GM23338 (cell line): ENCODE measurements around the gene RPS2. TPM values are rescaled to one million over a fixed set of nuclear protein-coding genes. Genes with fewer than 3 reads are reported as not detected.

ENCODE experiments used
- ATAC-seq: fragments of 200-7000 bp; cut with Tn5 transposase; 3 replicates; pipeline ENCODE4 v1.9.1; 2020
- DNase-seq: peaks from one replicate; pipeline ENCODE4 v3.0.0-alpha.2; 2015; ENCODE audit warnings: low spot score
- H2AFZ ChIP-seq: fragments of 200-600 bp; sonication (generic); 2 replicates; pipeline ENCODE4 v1.8.0; 2016; ENCODE audit warnings: antibody characterized with exemption, mild to moderate bottlenecking, moderate library complexity
- H3F3A ChIP-seq: fragments of 200-600 bp; sonication (generic); replicated peaks from 2 replicates; pipeline ENCODE4 v1.8.0; 2017; ENCODE audit warnings: antibody characterized with exemption, mixed run types, low read depth
- H3K27ac ChIP-seq: fragments of 200-600 bp; sonication (generic); 2 replicates; pipeline ENCODE4 v1.6.1; 2016; ENCODE audit warnings: low read depth
- H3K27me3 ChIP-seq: fragments of 200-600 bp; sonication (generic); 2 replicates; pipeline ENCODE4 v1.8.0; 2016; ENCODE audit warnings: mild to moderate bottlenecking, mixed run types, moderate library complexity; ENCODE audit not compliant: insufficient read depth
- H3K36me3 ChIP-seq: fragments of 200-600 bp; sonication (generic); 2 replicates; pipeline ENCODE4 v1.8.0; 2016; ENCODE audit warnings: mild to moderate bottlenecking; ENCODE audit not compliant: insufficient read depth
- H3K4me1 ChIP-seq: fragments of 200-600 bp; sonication (generic); 2 replicates; pipeline ENCODE4 v1.8.0; 2016; ENCODE audit warnings: mild to moderate bottlenecking, moderate library complexity; ENCODE audit not compliant: insufficient read depth
- H3K4me2 ChIP-seq: fragments of 200-600 bp; sonication (generic); 2 replicates; pipeline ENCODE4 v1.7.1; 2017; ENCODE audit warnings: mixed run types
- H3K4me3 ChIP-seq: fragments of 200-600 bp; sonication (generic); 2 replicates; pipeline ENCODE4 v1.6.1; 2016; ENCODE audit warnings: mixed run types
- H3K79me2 ChIP-seq: fragments of 200-600 bp; sonication (generic); replicated peaks from 2 replicates; pipeline ENCODE4 v1.8.0; 2017; ENCODE audit warnings: mild to moderate bottlenecking; ENCODE audit not compliant: insufficient read depth
- H3K9me2 ChIP-seq: fragments of 200-600 bp; sonication (generic); 2 replicates; pipeline ENCODE4 v1.8.0; 2017; ENCODE audit not compliant: insufficient read depth
- H4K20me1 ChIP-seq: fragments of 200-600 bp; sonication (generic); replicated peaks from 2 replicates; pipeline ENCODE4 v1.8.0; 2017; ENCODE audit warnings: mild to moderate bottlenecking; ENCODE audit not compliant: insufficient read depth
- H3K27ac Mint-ChIP-seq: 2 replicates; pipeline ENCODE4 v1.8.0; 2020; ENCODE audit warnings: inconsistent platforms, mild to moderate bottlenecking, moderate library complexity, mixed read lengths
- H3K27me3 Mint-ChIP-seq: 3 replicates; pipeline ENCODE4 v1.8.0; 2022; ENCODE audit warnings: low read depth, mild to moderate bottlenecking, moderate library complexity, mixed read lengths, inconsistent platforms; ENCODE audit not compliant: insufficient read depth, poor library complexity
- H3K36me3 Mint-ChIP-seq: 3 replicates; pipeline ENCODE4 v1.8.0; 2021; ENCODE audit warnings: low read depth, mild to moderate bottlenecking, inconsistent platforms, moderate library complexity, mixed read lengths
- H3K4me1 Mint-ChIP-seq: 3 replicates; pipeline ENCODE4 v1.8.0; 2020; ENCODE audit warnings: mild to moderate bottlenecking, inconsistent platforms, mixed read lengths
- H3K4me3 Mint-ChIP-seq: 3 replicates; pipeline ENCODE4 v1.8.0; 2021; ENCODE audit warnings: moderate library complexity, mild to moderate bottlenecking, inconsistent platforms, mixed read lengths
- H3K9me3 Mint-ChIP-seq: 3 replicates; pipeline ENCODE4 v1.8.0; 2020; ENCODE audit warnings: moderate library complexity, mild to moderate bottlenecking, inconsistent platforms, mixed read lengths
- CREB1 ChIP-seq: fragments of 250-450 bp; sonication (Bioruptor Pico); IDR thresholded peaks from 2 replicates; pipeline ENCODE4 v1.5.0; 2020; ENCODE audit warnings: low read depth, mild to moderate bottlenecking, moderate library complexity
- EZH2 ChIP-seq: fragments of 200-600 bp; sonication (generic); IDR thresholded peaks from one replicate; pipeline ENCODE4 v1.8.0; 2017; ENCODE audit warnings: antibody characterized with exemption, mild to moderate bottlenecking, low read depth; ENCODE audit not compliant: unreplicated experiment
- JUNB ChIP-seq: IDR thresholded peaks from one replicate; pipeline ENCODE4 v1.6.1; 2016; ENCODE audit warnings: antibody characterized with exemption; ENCODE audit not compliant: unreplicated experiment
- NANOG ChIP-seq: IDR thresholded peaks from 2 replicates; pipeline ENCODE4 v1.6.1; 2016; ENCODE audit warnings: antibody characterized with exemption, borderline replicate concordance
- POLR2AphosphoS5 ChIP-seq: IDR thresholded peaks from 2 replicates; pipeline ENCODE4 v1.6.1; 2016; ENCODE audit warnings: antibody characterized with exemption, low read depth
- STAT1 ChIP-seq: IDR thresholded peaks from one replicate; pipeline ENCODE4 v1.6.1; 2016; ENCODE audit warnings: antibody characterized with exemption; ENCODE audit not compliant: unreplicated experiment
- polyA plus RNA-seq: library from polyadenylated mRNA; unstranded; fragments of >200 nt; fragmentation: Nextera tagmentation; extraction: Ambion mirVana; gene quantifications from 2 replicates; pipeline ENCODE4 v1.2.1, GENCODE V29; 2016
- total RNA-seq: library from RNA; depleted of rRNA; stranded (reverse); fragments of >200 nt; shearing (Covaris generic); gene quantifications from 2 replicates; pipeline ENCODE4 v1.2.3, GENCODE V29; 2014
- TF ChIP-seq, protein P1 (sequence below), 2 experiments: fragments of 200-600 bp in 1 of 2; sonication (generic) in 1 of 2; conservative IDR thresholded peaks; 2 replicates each; pipeline versions ENCODE4 v1.5.1 to v1.6.1; 2016 to 2017; ENCODE audit warnings: antibody characterized with exemption in 2 of 2, low read depth in 2 of 2, mild to moderate bottlenecking in 2 of 2, moderate library complexity in 1 of 2
- TF ChIP-seq, protein P2 (sequence below): IDR thresholded peaks from one replicate; pipeline ENCODE4 v1.6.1; 2018; ENCODE audit warnings: antibody characterized with exemption; ENCODE audit not compliant: unreplicated experiment

Gene RPS2
- total and polyA plus RNA-seq, 2 experiments from 2014 or later = 3,786 to 3,992 TPM

DNA sequence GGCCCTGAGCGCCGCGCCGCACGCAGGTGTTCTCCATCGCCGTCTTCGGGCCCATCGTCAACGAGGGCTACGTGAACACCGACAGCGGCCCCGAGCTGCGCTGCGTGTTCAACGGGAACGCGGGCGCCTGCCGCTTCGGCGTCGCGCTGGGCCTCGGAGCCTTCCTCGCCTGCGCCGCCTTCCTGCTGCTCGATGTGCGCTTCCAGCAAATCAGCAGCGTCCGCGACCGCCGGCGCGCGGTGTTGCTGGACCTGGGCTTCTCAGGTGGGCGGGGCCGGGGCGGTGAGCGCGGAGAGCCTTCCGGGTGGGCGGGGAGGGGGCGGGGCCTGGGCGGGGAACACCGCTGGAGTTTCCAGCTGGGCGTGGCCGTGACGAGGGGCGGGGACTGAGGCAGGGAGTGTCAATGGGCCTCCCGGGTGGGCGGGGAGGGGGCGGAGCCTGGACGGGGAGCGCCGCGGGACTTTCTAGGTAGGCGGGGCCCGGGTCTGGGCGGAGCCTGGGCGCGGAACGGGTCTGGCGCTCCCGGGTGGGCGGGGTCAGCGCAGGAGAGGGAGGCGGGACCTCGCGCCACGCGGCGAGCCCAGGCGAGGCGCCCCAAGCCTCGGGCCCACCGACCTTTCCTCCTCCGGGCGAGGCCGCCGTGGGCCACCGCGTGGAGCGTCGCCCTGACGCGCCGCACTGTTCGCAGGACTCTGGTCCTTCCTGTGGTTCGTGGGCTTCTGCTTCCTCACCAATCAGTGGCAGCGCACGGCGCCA lies 27.5 kb upstream of the RPS2 start (continued):
- TF ChIP-seq EZH2 = no peak
- TF ChIP-seq CREB1 = peak; percentile 9; the same call in 1 of the 2 replicates
- TF ChIP-seq POLR2AphosphoS5 = peak; percentile 70
- no peak for TF ChIP-seq JUNB

DNA sequence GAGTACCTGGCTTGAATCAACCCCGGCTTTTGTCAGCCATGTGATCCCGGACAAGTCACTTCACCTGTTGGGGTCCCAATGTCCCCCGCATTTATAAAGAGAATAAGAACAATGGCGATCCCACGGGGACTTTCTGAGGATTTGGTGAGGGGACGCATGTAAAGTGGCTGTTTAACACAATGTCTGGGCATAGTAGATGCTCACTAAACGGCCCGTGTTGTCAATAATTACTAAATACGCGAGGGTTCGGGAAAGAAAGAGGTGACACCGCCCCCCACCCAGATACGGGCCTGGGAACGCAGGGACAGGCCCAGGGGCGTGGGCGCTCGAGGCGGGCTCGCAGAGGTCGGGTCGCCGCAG lies 26.9 kb upstream of the RPS2 start:
- H3K27me3 ChIP-seq = peaks cover 33% of the 10 kb centered on the region
- H3K4me1 ChIP-seq = peaks cover 7% of the 10 kb centered on the region; the same call in 1 of the 2 replicates
- peaks cover 4% of the 10 kb centered on the region; the same call in 1 of the 2 replicates for H3K79me2 ChIP-seq
- peak overlapping the region; percentile 86 for H3K4me3 ChIP-seq
- peak overlapping the region; percentile 74 for H3K4me3 Mint-ChIP-seq
- ATAC-seq = no peak; the same call in 2 of the 3 replicates
- H3K9me3 Mint-ChIP-seq = no peaks in the 10 kb centered on the region
- H4K20me1 ChIP-seq = no peaks in the 10 kb centered on the region; the same call in 1 of the 2 replicates
- DNase-seq = no peak
- peaks cover 7% of the 10 kb centered on the region for H3K36me3 Mint-ChIP-seq
- H3K27ac Mint-ChIP-seq = no peak overlapping the region
- H3K4me1 Mint-ChIP-seq = peaks cover 15% of the 10 kb centered on the region
- peak overlapping the region; percentile 97 for H3K4me2 ChIP-seq
- no peak overlapping the region for H3K27ac ChIP-seq
- H3K36me3 ChIP-seq = no peaks in the 10 kb centered on the region
- TF ChIP-seq EZH2 (peak; percentile 22), NANOG (no peak)
- no peaks in the 10 kb centered on the region for H3K9me2 ChIP-seq
- peaks cover 39% of the 10 kb centered on the region for H3K27me3 Mint-ChIP-seq
- no peak overlapping the region for H2AFZ ChIP-seq
- H3F3A ChIP-seq = peaks cover 23% of the 10 kb centered on the region

DNA sequence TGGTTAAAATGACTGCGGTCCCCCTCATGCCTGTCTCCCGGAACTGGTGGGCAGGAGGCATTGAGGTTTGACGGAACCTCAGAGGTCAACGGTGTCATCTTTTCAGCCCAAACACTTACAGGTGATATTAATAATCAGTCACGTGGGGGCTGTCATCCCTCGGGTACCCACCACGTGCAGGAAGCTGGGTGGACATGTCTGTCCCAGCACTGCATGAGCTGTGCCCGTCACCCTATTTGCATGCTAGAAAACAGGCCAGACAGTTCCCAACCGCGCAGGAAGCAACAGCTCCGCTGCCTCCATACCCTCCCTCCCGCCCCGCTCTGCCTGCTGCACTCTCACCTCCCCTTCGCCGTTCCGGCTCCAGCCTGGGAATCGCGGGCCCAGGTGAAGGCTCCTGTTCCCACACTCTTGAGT lies 26.5 kb upstream of the RPS2 start:
- H3K79me2 ChIP-seq = peaks cover 4% of the 10 kb centered on the region; the same call in 1 of the 2 replicates
- H3K4me2 ChIP-seq = peak overlapping the region; percentile 97
- H3K36me3 ChIP-seq = no peaks in the 10 kb centered on the region
- H3K36me3 Mint-ChIP-seq = peaks cover 11% of the 10 kb centered on the region
- peaks cover 7% of the 10 kb centered on the region; the same call in 1 of the 2 replicates for H3K4me1 ChIP-seq
- H3F3A ChIP-seq = peaks cover 23% of the 10 kb centered on the region
- H3K27me3 ChIP-seq = peaks cover 33% of the 10 kb centered on the region
- no peak overlapping the region for H3K27ac Mint-ChIP-seq
- H3K9me3 Mint-ChIP-seq = no peaks in the 10 kb centered on the region
- H3K4me3 ChIP-seq = peak overlapping the region; percentile 86
- no peaks in the 10 kb centered on the region; the same call in 1 of the 2 replicates for H4K20me1 ChIP-seq
- peak; percentile 12 for ATAC-seq
- H3K4me1 Mint-ChIP-seq = peaks cover 15% of the 10 kb centered on the region
- no peak overlapping the region for H2AFZ ChIP-seq
- H3K27me3 Mint-ChIP-seq = peaks cover 42% of the 10 kb centered on the region
- peak; percentile 57 for DNase-seq
- no peaks in the 10 kb centered on the region for H3K9me2 ChIP-seq
- H3K4me3 Mint-ChIP-seq = peak overlapping the region; percentile 74
- no peak overlapping the region for H3K27ac ChIP-seq
- TF ChIP-seq, protein P1, sequence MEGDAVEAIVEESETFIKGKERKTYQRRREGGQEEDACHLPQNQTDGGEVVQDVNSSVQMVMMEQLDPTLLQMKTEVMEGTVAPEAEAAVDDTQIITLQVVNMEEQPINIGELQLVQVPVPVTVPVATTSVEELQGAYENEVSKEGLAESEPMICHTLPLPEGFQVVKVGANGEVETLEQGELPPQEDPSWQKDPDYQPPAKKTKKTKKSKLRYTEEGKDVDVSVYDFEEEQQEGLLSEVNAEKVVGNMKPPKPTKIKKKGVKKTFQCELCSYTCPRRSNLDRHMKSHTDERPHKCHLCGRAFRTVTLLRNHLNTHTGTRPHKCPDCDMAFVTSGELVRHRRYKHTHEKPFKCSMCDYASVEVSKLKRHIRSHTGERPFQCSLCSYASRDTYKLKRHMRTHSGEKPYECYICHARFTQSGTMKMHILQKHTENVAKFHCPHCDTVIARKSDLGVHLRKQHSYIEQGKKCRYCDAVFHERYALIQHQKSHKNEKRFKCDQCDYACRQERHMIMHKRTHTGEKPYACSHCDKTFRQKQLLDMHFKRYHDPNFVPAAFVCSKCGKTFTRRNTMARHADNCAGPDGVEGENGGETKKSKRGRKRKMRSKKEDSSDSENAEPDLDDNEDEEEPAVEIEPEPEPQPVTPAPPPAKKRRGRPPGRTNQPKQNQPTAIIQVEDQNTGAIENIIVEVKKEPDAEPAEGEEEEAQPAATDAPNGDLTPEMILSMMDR (conservative IDR thresholded peaks at IDR 0.05; ENCODE audit: low read depth in 2 of 2) = no peak
- TF ChIP-seq NANOG (no peak), CREB1 (no peak), EZH2 (no peak), STAT1 (no peak), POLR2AphosphoS5 (no peak)
- TF ChIP-seq, protein P2, sequence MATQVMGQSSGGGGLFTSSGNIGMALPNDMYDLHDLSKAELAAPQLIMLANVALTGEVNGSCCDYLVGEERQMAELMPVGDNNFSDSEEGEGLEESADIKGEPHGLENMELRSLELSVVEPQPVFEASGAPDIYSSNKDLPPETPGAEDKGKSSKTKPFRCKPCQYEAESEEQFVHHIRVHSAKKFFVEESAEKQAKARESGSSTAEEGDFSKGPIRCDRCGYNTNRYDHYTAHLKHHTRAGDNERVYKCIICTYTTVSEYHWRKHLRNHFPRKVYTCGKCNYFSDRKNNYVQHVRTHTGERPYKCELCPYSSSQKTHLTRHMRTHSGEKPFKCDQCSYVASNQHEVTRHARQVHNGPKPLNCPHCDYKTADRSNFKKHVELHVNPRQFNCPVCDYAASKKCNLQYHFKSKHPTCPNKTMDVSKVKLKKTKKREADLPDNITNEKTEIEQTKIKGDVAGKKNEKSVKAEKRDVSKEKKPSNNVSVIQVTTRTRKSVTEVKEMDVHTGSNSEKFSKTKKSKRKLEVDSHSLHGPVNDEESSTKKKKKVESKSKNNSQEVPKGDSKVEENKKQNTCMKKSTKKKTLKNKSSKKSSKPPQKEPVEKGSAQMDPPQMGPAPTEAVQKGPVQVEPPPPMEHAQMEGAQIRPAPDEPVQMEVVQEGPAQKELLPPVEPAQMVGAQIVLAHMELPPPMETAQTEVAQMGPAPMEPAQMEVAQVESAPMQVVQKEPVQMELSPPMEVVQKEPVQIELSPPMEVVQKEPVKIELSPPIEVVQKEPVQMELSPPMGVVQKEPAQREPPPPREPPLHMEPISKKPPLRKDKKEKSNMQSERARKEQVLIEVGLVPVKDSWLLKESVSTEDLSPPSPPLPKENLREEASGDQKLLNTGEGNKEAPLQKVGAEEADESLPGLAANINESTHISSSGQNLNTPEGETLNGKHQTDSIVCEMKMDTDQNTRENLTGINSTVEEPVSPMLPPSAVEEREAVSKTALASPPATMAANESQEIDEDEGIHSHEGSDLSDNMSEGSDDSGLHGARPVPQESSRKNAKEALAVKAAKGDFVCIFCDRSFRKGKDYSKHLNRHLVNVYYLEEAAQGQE = no peak
